Glutamatergic neuron (in vitro differentiated cells): ENCODE measurements around the gene CTDSPL. TPM values are rescaled to one million over a fixed set of nuclear protein-coding genes. Genes with fewer than 3 reads are reported as not detected.

Source experiments
- DNase-seq: peaks from one replicate; pipeline ENCODE4 v3.0.0; 2022
- H3K27ac Mint-ChIP-seq: one replicate; pipeline ENCODE4 v1.8.0; 2020; ENCODE audit warnings: mild to moderate bottlenecking, mixed read lengths, inconsistent platforms; ENCODE audit not compliant: unreplicated experiment
- H3K27me3 Mint-ChIP-seq: one replicate; pipeline ENCODE4 v1.8.0; 2020; ENCODE audit warnings: mild to moderate bottlenecking, moderate library complexity, mixed read lengths, inconsistent platforms; ENCODE audit not compliant: unreplicated experiment
- H3K36me3 Mint-ChIP-seq: one replicate; pipeline ENCODE4 v1.8.0; 2020; ENCODE audit warnings: mild to moderate bottlenecking, mixed read lengths, inconsistent platforms; ENCODE audit not compliant: unreplicated experiment
- H3K4me1 Mint-ChIP-seq: one replicate; pipeline ENCODE4 v1.8.0; 2020; ENCODE audit warnings: mild to moderate bottlenecking, low read depth, mixed read lengths, inconsistent platforms; ENCODE audit not compliant: unreplicated experiment
- H3K4me3 Mint-ChIP-seq: one replicate; pipeline ENCODE4 v1.8.0; 2020; ENCODE audit warnings: mild to moderate bottlenecking, mixed read lengths, inconsistent platforms; ENCODE audit not compliant: unreplicated experiment
- H3K9me3 Mint-ChIP-seq: one replicate; pipeline ENCODE4 v1.8.0; 2020; ENCODE audit warnings: mild to moderate bottlenecking, moderate library complexity, mixed read lengths, inconsistent platforms; ENCODE audit not compliant: unreplicated experiment
- CTCF ChIP-seq: fragments of 200-600 bp; sonication (generic); IDR thresholded peaks from one replicate; pipeline ENCODE4 v1.5.0; 2021; ENCODE audit not compliant: partially characterized antibody, unreplicated experiment
- total RNA-seq: library from RNA; stranded (reverse); fragmentation: NEBNext Ultra II Directional; extraction: Animal tissue kit (Norgen Biotek cat#: 25700); gene quantifications from one replicate; pipeline ENCODE4 v1.2.1, GENCODE V29; 2021; ENCODE audit not compliant: unreplicated experiment

The CTDSPL gene
- total RNA-seq, 1 donor from 2014 or later: 6.6 TPM

GRCh38 chr3:38022301-38022700 lies 160.6 kb downstream of the CTDSPL start:
- H3K9me3 Mint-ChIP-seq: peaks cover 5% of the 10 kb centered on the region
- no peak overlapping the region for H3K27ac Mint-ChIP-seq
- no peak overlapping the region for H3K4me3 Mint-ChIP-seq
- TF ChIP-seq CTCF: no peak
- H3K36me3 Mint-ChIP-seq: peaks cover 3% of the 10 kb centered on the region
- H3K4me1 Mint-ChIP-seq: peaks cover 8% of the 10 kb centered on the region
- peaks cover 6% of the 10 kb centered on the region for H3K27me3 Mint-ChIP-seq
- DNase-seq: no peak

GRCh38 chr3:38022896-38023709 lies 161.4 kb downstream of the CTDSPL start:
- TF ChIP-seq CTCF: no peak
- Mint-ChIP-seq H3K9me3 (peaks cover 7% of the 10 kb centered on the region), H3K27me3 (peaks cover 14% of the 10 kb centered on the region), H3K4me3 (peak overlapping the region; percentile 82), H3K4me1 (peaks cover 8% of the 10 kb centered on the region), H3K36me3 (peaks cover 10% of the 10 kb centered on the region), H3K27ac (no peak overlapping the region)
- no peak for DNase-seq

GRCh38 chr3:38026856-38027255 lies 165.2 kb downstream of the CTDSPL start:
- peaks cover 7% of the 10 kb centered on the region for H3K36me3 Mint-ChIP-seq
- H3K27me3 Mint-ChIP-seq: peaks cover 23% of the 10 kb centered on the region
- no peak for TF ChIP-seq CTCF
- H3K4me3 Mint-ChIP-seq: peak overlapping the region; percentile 42
- DNase-seq: no peak
- no peak overlapping the region for H3K27ac Mint-ChIP-seq
- peaks cover 5% of the 10 kb centered on the region for H3K4me1 Mint-ChIP-seq
- peaks cover 6% of the 10 kb centered on the region for H3K9me3 Mint-ChIP-seq

DNA sequence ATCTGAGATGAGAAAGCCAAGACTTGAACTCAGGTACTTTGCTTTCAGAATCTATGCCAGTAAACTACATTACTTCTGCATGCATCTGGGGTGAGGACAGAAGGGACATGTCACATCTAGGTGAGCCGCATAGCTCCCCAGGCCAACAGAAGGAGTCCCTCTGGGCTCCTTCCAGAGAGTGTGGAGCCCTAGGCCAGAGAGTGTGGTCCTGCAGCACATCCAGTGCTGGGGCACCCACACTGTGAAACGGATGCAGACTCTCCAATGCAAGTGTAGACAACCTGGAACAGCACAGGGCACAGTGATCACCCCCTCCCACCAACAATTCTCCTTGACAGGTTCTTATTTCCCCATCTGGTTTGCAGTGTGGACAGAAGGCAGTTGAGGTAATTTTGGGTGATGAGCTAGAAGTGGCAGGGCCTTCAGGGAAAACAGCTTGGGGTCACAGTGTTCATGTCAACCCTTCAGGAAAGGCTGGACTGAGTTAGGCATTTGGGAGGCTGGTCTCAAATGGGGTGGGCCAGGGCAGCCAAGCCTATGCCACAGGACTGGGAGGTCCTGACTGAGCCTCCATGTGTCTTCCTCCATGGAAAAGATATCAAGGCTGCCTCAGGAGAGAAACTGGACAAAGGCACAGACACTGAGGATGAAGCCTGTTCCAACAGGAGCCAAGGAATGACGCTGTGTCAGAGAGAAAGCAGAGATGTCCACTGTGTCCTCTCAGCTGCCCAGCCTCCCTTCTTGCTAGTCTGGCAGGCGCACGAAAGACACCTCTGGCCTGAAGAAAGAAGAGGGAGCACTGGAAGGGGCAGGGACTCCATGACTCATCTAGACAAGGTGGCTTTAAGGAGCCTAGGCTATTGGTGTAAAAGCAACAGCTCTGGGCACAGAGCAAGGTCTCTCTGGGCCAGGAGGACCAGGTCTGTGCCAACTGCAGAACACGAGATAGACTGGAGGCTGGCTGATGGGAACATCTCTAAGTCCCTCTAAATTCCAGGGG lies 166.1 kb downstream of the CTDSPL start:
- peak overlapping the region; percentile 70 for H3K27ac Mint-ChIP-seq

More for the DNA sequence above, 166.1 kb downstream of the CTDSPL start:
- DNase-seq: no peak
- Mint-ChIP-seq H3K9me3 (peaks cover 6% of the 10 kb centered on the region), H3K4me1 (peaks cover 4% of the 10 kb centered on the region), H3K4me3 (peak overlapping the region; percentile 94), H3K36me3 (peaks cover 7% of the 10 kb centered on the region), H3K27me3 (peaks cover 23% of the 10 kb centered on the region)
- TF ChIP-seq CTCF: no peak
